Measurements from ENCODE around the gene CFAP126. TPM values are rescaled to one million over a fixed set of nuclear protein-coding genes. Genes with fewer than 3 reads are reported as not detected.
"Not testable (repeated sequence)": the region's sequence is repeated elsewhere in the genome, so short reads cannot be mapped to it uniquely, and the experiment has no call there.

The CFAP126 gene
- total RNA-seq, 1 donor from 2014 or later: not detected

GRCh38 chr1:161351482-161351881 lies 16.2 kb downstream of the CFAP126 start:
- H3K27me3 ChIP-seq (ENCODE audit: control insufficient read depth in 3 of 3, insufficient read depth in 3 of 3, low read length in 3 of 3): no peaks in the 10 kb centered on the region
- H3K27ac ChIP-seq (ENCODE audit: low read depth, low read length): no peak overlapping the region
- no peak overlapping the region for H3K9ac ChIP-seq (ENCODE audit: low read depth in 1 of 3, low read length in 3 of 3)
- H3K9me3 ChIP-seq (ENCODE audit: control insufficient read depth in 3 of 3, low read length in 3 of 3): no peaks in the 10 kb centered on the region
- no peak overlapping the region for H3K4me3 ChIP-seq (ENCODE audit: low read length in 3 of 3)
- H3K36me3 ChIP-seq (ENCODE audit: control insufficient read depth in 3 of 3, insufficient read depth in 3 of 3, low read length in 3 of 3): no peaks in the 10 kb centered on the region
- no peaks in the 10 kb centered on the region for H3K4me1 ChIP-seq (ENCODE audit: control insufficient read depth in 3 of 3, insufficient read depth in 3 of 3, low read length in 3 of 3)

DNA sequence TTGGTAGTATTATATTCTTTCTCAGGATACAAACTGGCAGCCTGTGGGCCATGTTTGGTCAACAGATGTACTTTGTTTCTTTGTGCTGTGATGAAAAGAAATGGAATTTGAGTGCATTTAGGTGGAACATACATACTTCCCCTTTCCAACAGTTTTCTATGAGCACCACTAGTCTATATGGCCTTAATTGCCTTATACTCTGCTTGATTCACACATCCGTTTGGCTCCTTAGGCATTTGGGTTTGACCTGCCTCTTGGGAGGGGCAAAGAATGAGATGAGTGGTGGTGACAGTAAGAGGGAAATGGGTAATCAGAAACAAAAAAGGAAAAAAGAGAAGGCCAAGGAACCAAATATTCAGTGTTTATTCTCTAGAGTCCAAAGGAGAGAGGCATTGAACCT lies 17.0 kb downstream of the CFAP126 start:
- Histone ChIP-seq H3K27ac (ENCODE audit: low read depth, low read length) (no peak overlapping the region), H3K9me3 (ENCODE audit: control insufficient read depth in 3 of 3, low read length in 3 of 3) (no peaks in the 10 kb centered on the region), H3K9ac (ENCODE audit: low read depth in 1 of 3, low read length in 3 of 3) (no peak overlapping the region), H3K4me1 (ENCODE audit: control insufficient read depth in 3 of 3, insufficient read depth in 3 of 3, low read length in 3 of 3) (no peaks in the 10 kb centered on the region), H3K36me3 (ENCODE audit: control insufficient read depth in 3 of 3, insufficient read depth in 3 of 3, low read length in 3 of 3) (no peaks in the 10 kb centered on the region), H3K27me3 (ENCODE audit: control insufficient read depth in 3 of 3, insufficient read depth in 3 of 3, low read length in 3 of 3) (no peaks in the 10 kb centered on the region), H3K4me3 (ENCODE audit: low read length in 3 of 3) (no peak overlapping the region)

GRCh38 chr1:161342821-161343220 lies 24.9 kb downstream of the CFAP126 start:
- Histone ChIP-seq H3K27ac (ENCODE audit: low read depth, low read length) (no peak overlapping the region), H3K4me1 (ENCODE audit: control insufficient read depth in 3 of 3, insufficient read depth in 3 of 3, low read length in 3 of 3) (peaks cover 0 to 6% (median 0%) of the 10 kb centered on the region in 3 donors), H3K36me3 (ENCODE audit: control insufficient read depth in 3 of 3, insufficient read depth in 3 of 3, low read length in 3 of 3) (peaks cover 7 to 28% (median 19%) of the 10 kb centered on the region in 3 donors), H3K9ac (ENCODE audit: low read depth in 1 of 3, low read length in 3 of 3) (no peak overlapping the region), H3K27me3 (ENCODE audit: control insufficient read depth in 3 of 3, insufficient read depth in 3 of 3, low read length in 3 of 3) (no peaks in the 10 kb centered on the region), H3K9me3 (ENCODE audit: control insufficient read depth in 3 of 3, low read length in 3 of 3) (no peaks in the 10 kb centered on the region), H3K4me3 (ENCODE audit: low read length in 3 of 3) (no peak overlapping the region)

DNA sequence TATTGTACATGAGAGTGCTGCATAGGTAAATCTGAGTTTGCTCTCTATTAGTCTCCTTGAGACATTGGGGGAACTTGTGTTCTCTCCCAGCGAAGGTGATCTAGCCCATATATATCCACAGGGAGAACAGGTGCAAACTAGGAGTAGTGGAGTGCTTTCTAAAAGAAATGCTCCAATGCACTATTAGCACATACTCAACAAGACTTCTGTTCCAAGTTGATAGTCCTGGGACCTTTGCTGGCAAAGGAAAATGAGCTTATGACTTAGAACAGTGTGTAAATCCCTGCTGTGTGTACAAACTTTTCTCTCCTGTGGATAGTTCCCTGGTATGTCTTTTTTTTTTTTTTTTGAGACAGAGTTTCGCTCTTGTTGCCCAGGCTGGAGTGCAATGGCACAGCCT lies 25.5 kb downstream of the CFAP126 start:
- Histone ChIP-seq H3K36me3 (ENCODE audit: control insufficient read depth in 3 of 3, insufficient read depth in 3 of 3, low read length in 3 of 3) (peaks cover 7 to 28% (median 21%) of the 10 kb centered on the region in 3 donors), H3K27ac (ENCODE audit: low read depth, low read length) (no peak overlapping the region), H3K4me3 (ENCODE audit: low read length in 3 of 3) (no peak overlapping the region), H3K4me1 (ENCODE audit: control insufficient read depth in 3 of 3, insufficient read depth in 3 of 3, low read length in 3 of 3) (peaks cover 0 to 6% (median 0%) of the 10 kb centered on the region in 3 donors), H3K9ac (ENCODE audit: low read depth in 1 of 3, low read length in 3 of 3) (no peak overlapping the region), H3K9me3 (ENCODE audit: control insufficient read depth in 3 of 3, low read length in 3 of 3) (no peaks in the 10 kb centered on the region), H3K27me3 (ENCODE audit: control insufficient read depth in 3 of 3, insufficient read depth in 3 of 3, low read length in 3 of 3) (no peaks in the 10 kb centered on the region)

- no peaks in the 10 kb centered on the region for H3K9me3 ChIP-seq (ENCODE audit: control insufficient read depth in 3 of 3, low read length in 3 of 3)
- no peaks in the 10 kb centered on the region for H3K27me3 ChIP-seq (ENCODE audit: control insufficient read depth in 3 of 3, insufficient read depth in 3 of 3, low read length in 3 of 3)
- no peak overlapping the region for H3K9ac ChIP-seq (ENCODE audit: low read depth in 1 of 3, low read length in 3 of 3)
- H3K4me3 ChIP-seq (ENCODE audit: low read length in 3 of 3): no peak overlapping the region
- H3K4me1 ChIP-seq (ENCODE audit: control insufficient read depth in 3 of 3, insufficient read depth in 3 of 3, low read length in 3 of 3): no peaks in the 10 kb centered on the region
- no peak overlapping the region for H3K27ac ChIP-seq (ENCODE audit: low read depth, low read length)
- peaks cover 24 to 52% (median 41%) of the 10 kb centered on the region in 3 donors for H3K36me3 ChIP-seq (ENCODE audit: control insufficient read depth in 3 of 3, insufficient read depth in 3 of 3, low read length in 3 of 3)
These were observed 31.9 kb downstream of the CFAP126 start for GRCh38 chr1:161335796-161336195.

- Histone ChIP-seq H3K36me3 (ENCODE audit: control insufficient read depth in 3 of 3, insufficient read depth in 3 of 3, low read length in 3 of 3) (peaks cover 33 to 60% (median 56%) of the 10 kb centered on the region in 3 donors), H3K9me3 (ENCODE audit: control insufficient read depth in 3 of 3, low read length in 3 of 3) (no peaks in the 10 kb centered on the region), H3K27me3 (ENCODE audit: control insufficient read depth in 3 of 3, insufficient read depth in 3 of 3, low read length in 3 of 3) (no peaks in the 10 kb centered on the region), H3K4me3 (ENCODE audit: low read length in 3 of 3) (no peak overlapping the region), H3K27ac (ENCODE audit: low read depth, low read length) (no peak overlapping the region), H3K9ac (ENCODE audit: low read depth in 1 of 3, low read length in 3 of 3) (no peak overlapping the region), H3K4me1 (ENCODE audit: control insufficient read depth in 3 of 3, insufficient read depth in 3 of 3, low read length in 3 of 3) (no peaks in the 10 kb centered on the region)
These were observed 34.5 kb downstream of the CFAP126 start for GRCh38 chr1:161333166-161333565.

GRCh38 chr1:161330346-161330745 lies 37.3 kb downstream of the CFAP126 start:
- Histone ChIP-seq H3K36me3 (ENCODE audit: control insufficient read depth in 3 of 3, insufficient read depth in 3 of 3, low read length in 3 of 3) (peaks cover 44 to 64% (median 64%) of the 10 kb centered on the region in 3 donors), H3K27me3 (ENCODE audit: control insufficient read depth in 3 of 3, insufficient read depth in 3 of 3, low read length in 3 of 3) (no peaks in the 10 kb centered on the region), H3K4me3 (ENCODE audit: low read length in 3 of 3) (no peak overlapping the region), H3K9ac (ENCODE audit: low read depth in 1 of 3, low read length in 3 of 3) (no peak overlapping the region), H3K27ac (ENCODE audit: low read depth, low read length) (no peak overlapping the region), H3K9me3 (ENCODE audit: control insufficient read depth in 3 of 3, low read length in 3 of 3) (no peaks in the 10 kb centered on the region), H3K4me1 (ENCODE audit: control insufficient read depth in 3 of 3, insufficient read depth in 3 of 3, low read length in 3 of 3) (no peaks in the 10 kb centered on the region)

GRCh38 chr1:161324020-161324419 lies 43.7 kb downstream of the CFAP126 start:
- H3K36me3 ChIP-seq (ENCODE audit: control insufficient read depth in 3 of 3, insufficient read depth in 3 of 3, low read length in 3 of 3): peaks cover 20 to 23% (median 21%) of the 10 kb centered on the region in 3 donors

DNA sequence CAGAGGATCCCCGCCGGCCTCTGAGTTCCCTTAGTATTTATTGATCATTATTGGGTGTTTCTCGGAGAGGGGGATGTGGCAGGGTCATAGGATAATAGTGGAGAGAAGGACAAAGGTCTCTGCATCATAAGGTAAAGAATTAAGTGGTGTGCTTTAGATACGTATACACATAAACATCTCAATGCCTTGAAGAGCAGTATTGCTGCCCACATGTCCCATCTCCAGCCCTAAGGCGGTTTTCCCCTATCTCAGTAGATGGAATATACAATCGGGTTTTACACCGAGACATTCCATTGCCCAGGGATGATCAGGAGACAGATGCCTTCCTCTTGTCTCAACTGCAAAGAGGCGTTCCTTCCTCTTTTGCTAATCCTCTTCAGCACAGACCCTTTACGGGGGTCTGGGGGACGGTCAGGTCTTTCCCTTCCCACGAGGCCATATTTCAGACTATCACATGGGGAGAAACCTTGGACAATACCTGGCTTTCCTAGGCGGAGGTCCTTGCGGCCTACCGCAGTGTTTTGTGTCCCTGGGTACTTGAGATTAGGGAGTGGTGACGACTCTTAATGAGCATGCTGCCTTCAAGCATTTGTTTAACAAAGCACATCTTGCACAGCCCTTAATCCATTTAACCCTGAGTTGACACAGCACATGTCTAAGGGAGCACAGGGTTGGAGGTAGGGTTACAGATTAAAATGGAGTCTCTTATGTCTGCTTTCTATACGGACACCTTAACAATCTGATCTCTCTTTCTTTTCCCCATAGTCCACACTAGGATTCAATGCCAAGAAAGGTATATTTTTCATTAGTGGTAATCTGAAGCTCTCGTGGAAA lies 51.6 kb downstream of the CFAP126 start:
- not testable (repeated sequence) for H3K4me3 ChIP-seq (ENCODE audit: low read length in 3 of 3); H3K36me3 ChIP-seq (ENCODE audit: control insufficient read depth in 3 of 3, insufficient read depth in 3 of 3, low read length in 3 of 3); H3K27me3 ChIP-seq (ENCODE audit: control insufficient read depth in 3 of 3, insufficient read depth in 3 of 3, low read length in 3 of 3); H3K27ac ChIP-seq (ENCODE audit: low read depth, low read length); H3K9me3 ChIP-seq (ENCODE audit: control insufficient read depth in 3 of 3, low read length in 3 of 3); H3K9ac ChIP-seq (ENCODE audit: low read depth in 1 of 3, low read length in 3 of 3)
- H3K4me1 ChIP-seq (ENCODE audit: control insufficient read depth in 3 of 3, insufficient read depth in 3 of 3, low read length in 3 of 3): peaks cover 13 to 21% (median 17%) of the 10 kb centered on the region in 3 donors

More at GRCh38 chr1:161324020-161324419, 43.7 kb downstream of the CFAP126 start:
- Histone ChIP-seq H3K27me3 (ENCODE audit: control insufficient read depth in 3 of 3, insufficient read depth in 3 of 3, low read length in 3 of 3) (no peaks in the 10 kb centered on the region), H3K27ac (ENCODE audit: low read depth, low read length) (no peak overlapping the region), H3K9ac (ENCODE audit: low read depth in 1 of 3, low read length in 3 of 3) (no peak overlapping the region), H3K4me3 (ENCODE audit: low read length in 3 of 3) (no peak overlapping the region), H3K9me3 (ENCODE audit: control insufficient read depth in 3 of 3, low read length in 3 of 3) (no peaks in the 10 kb centered on the region), H3K4me1 (ENCODE audit: control insufficient read depth in 3 of 3, insufficient read depth in 3 of 3, low read length in 3 of 3) (no peaks in the 10 kb centered on the region)
